B cell (primary cell): ENCODE measurements around the gene TENM3. TPM values are rescaled to one million over a fixed set of nuclear protein-coding genes. Genes with fewer than 3 reads are reported as not detected.

Experiments
- ATAC-seq: fragments of 200-7000 bp; cut with Tn5 transposase; one replicate; pipeline ENCODE4 v1.10.0; 2021; ENCODE audit warnings: low read depth, mild to moderate bottlenecking, moderate number of reproducible peaks, moderate library complexity
- CTCF ChIA-PET: fragments of 350-600 bp; sonication (Branson Sonifier 250); formaldehyde crosslinking; loops from one replicate; lab custom pipeline; 2021; ENCODE audit warnings: antibody characterized with exemption, inconsistent platforms; lab: Charles Lee
- POLR2A ChIA-PET: fragments of 350-600 bp; sonication (Branson Sonifier 250); formaldehyde crosslinking; loops from one replicate; lab custom pipeline; 2021; ENCODE audit warnings: antibody characterized with exemption; lab: Charles Lee
- DNase-seq: peaks from one replicate; pipeline ENCODE4 v3.0.0; 2013
- H2AFZ ChIP-seq: 2 replicates; pipeline ENCODE4 v1.6.1; 2012; ENCODE audit warnings: mild to moderate bottlenecking, low read depth, low read length; ENCODE audit not compliant: insufficient read depth, poor library complexity, severe bottlenecking
- H3K27ac ChIP-seq, 2 donors: 1 replicate in 1 of 2; 2 replicates in 1 of 2; pipeline ENCODE4 v1.5.1; 2012 to 2013; ENCODE audit warnings: low read length in 2 of 2, mild to moderate bottlenecking in 2 of 2, moderate library complexity in 1 of 2
- H3K27me3 ChIP-seq, 4 experiments: fragments of 200-600 bp in 1 of 4; sonication (generic) in 1 of 4; replicated peaks in 1 of 4; 1 replicate in 2 of 4; 2 replicates in 2 of 4; pipeline versions ENCODE4 v1.6.1 to v1.7.0; 2013 to 2016; ENCODE audit warnings: low read length in 3 of 4, mild to moderate bottlenecking in 2 of 4, mixed read lengths in 1 of 4, moderate library complexity in 1 of 4; ENCODE audit not compliant: insufficient read depth in 4 of 4, control insufficient read depth in 3 of 4; ENCODE audit errors: control extremely low read depth in 1 of 4
- H3K36me3 ChIP-seq, 2 experiments: replicated peaks in 1 of 2; 1 replicate in 1 of 2; 2 replicates in 1 of 2; pipeline versions ENCODE4 v1.6.1 to v1.7.1; 2013; ENCODE audit warnings: low read length in 1 of 2; ENCODE audit not compliant: insufficient read depth in 2 of 2, control insufficient read depth in 1 of 2; ENCODE audit errors: control extremely low read depth in 1 of 2, extremely low read depth in 1 of 2
- H3K4me1 ChIP-seq, 2 donors: fragments of 200-600 bp in 1 of 2; sonication (generic) in 1 of 2; 1 replicate in 1 of 2; 2 replicates in 1 of 2; pipeline versions ENCODE4 v1.5.1 to v1.6.1; 2013 to 2017; ENCODE audit warnings: low read length in 2 of 2; ENCODE audit not compliant: control insufficient read depth in 2 of 2, insufficient read depth in 2 of 2
- H3K4me2 ChIP-seq: replicated peaks from 2 replicates; pipeline ENCODE3; 2012; ENCODE audit warnings: mild to moderate bottlenecking, low read depth, low read length; ENCODE audit not compliant: poor library complexity, severe bottlenecking
- H3K4me3 ChIP-seq, 5 experiments: fragments of 200-600 bp in 1 of 5; sonication (generic) in 1 of 5; 1 replicate in 3 of 5; 2 replicates in 2 of 5; pipeline versions ENCODE4 v1.5.1 to v1.7.0; 2011 to 2016; ENCODE audit warnings: low read length in 4 of 5, mild to moderate bottlenecking in 4 of 5, low read depth in 2 of 5, control low read depth in 1 of 5, moderate library complexity in 1 of 5; ENCODE audit not compliant: insufficient read depth in 1 of 5; ENCODE audit errors: control extremely low read depth in 1 of 5, extremely low read depth in 1 of 5
- H3K79me2 ChIP-seq: fragments of 200-600 bp; sonication (generic); one replicate; pipeline ENCODE4 v1.6.0; 2016; ENCODE audit warnings: low read length; ENCODE audit not compliant: control insufficient read depth, insufficient read depth
- H3K9ac ChIP-seq: fragments of 200-600 bp; sonication (generic); 2 replicates; pipeline ENCODE4 v1.6.1; 2017; ENCODE audit warnings: mild to moderate bottlenecking, low read length, moderate library complexity
- H3K9me3 ChIP-seq, 3 donors: one replicate each; pipeline versions ENCODE4 v1.6.1 to v1.7.1; 2013; ENCODE audit warnings: low read length in 2 of 3; ENCODE audit not compliant: control insufficient read depth in 2 of 3, insufficient read depth in 1 of 3; ENCODE audit errors: control extremely low read depth in 1 of 3
- H4K20me1 ChIP-seq: 2 replicates; pipeline ENCODE4 v1.6.0; 2012; ENCODE audit warnings: mild to moderate bottlenecking, low read length; ENCODE audit not compliant: insufficient read depth, control insufficient read depth, poor library complexity, severe bottlenecking
- H3K27ac Mint-ChIP-seq: one replicate; pipeline ENCODE4 v1.8.0; 2021; ENCODE audit warnings: mixed read lengths
- H3K27me3 Mint-ChIP-seq: one replicate; pipeline ENCODE4 v1.8.0; 2021; ENCODE audit warnings: mixed read lengths
- H3K4me1 Mint-ChIP-seq: one replicate; pipeline ENCODE4 v1.8.0; 2021; ENCODE audit warnings: mixed read lengths
- H3K4me3 Mint-ChIP-seq: one replicate; pipeline ENCODE4 v1.8.0; 2021; ENCODE audit warnings: mixed read lengths
- H3K9me3 Mint-ChIP-seq: one replicate; pipeline ENCODE4 v1.8.0; 2022; ENCODE audit warnings: mixed read lengths; ENCODE audit not compliant: insufficient read depth
- CTCF ChIP-seq: fragments of 200-600 bp; IDR thresholded peaks from one replicate; pipeline ENCODE4 v1.8.0; 2022; ENCODE audit warnings: antibody characterized with exemption, mild to moderate bottlenecking
- EZH2 ChIP-seq: IDR thresholded peaks from 2 replicates; pipeline ENCODE4 v1.6.1; 2012; ENCODE audit warnings: borderline replicate concordance, low read depth, mild to moderate bottlenecking, moderate library complexity, low read length; ENCODE audit not compliant: insufficient read depth, poor library complexity, severe bottlenecking
- WGBS: methylation state at CpG from one replicate; pipeline ENCODE4 v1.1.5; 2013; ENCODE audit warnings: missing lambda C conversion rate; ENCODE audit not compliant: insufficient coverage; 5-methylcytosine and 5-hydroxymethylcytosine counted together
- intact Hi-C: fragments of 100-400 bp; cut with micrococcal nuclease; formaldehyde crosslinking; loops from one replicate; pipeline ENCODE4 v1.10.0; 2022
- polyA plus RNA-seq: library from polyadenylated mRNA; depleted of rRNA; stranded (reverse); fragments of >200 nt; gene quantifications from 2 replicates; pipeline ENCODE4 v1.2.3, GENCODE V29; 2012
- total RNA-seq, 2 donors: library from RNA; stranded (reverse); fragments of 120-200 nt in 1 of 2; gene quantifications; 1 replicate in 1 of 2; 2 replicates in 1 of 2; pipeline versions ENCODE4 v1.2.3 to v1.2.4, GENCODE V29; 2013 to 2022

Gene TENM3
- total and polyA plus RNA-seq, 2 donors (not counting 1 experiment from before 2014, with no cell fraction given), result not detected

GRCh38 chr4:182310962-182311361 lies 67.8 kb downstream of the TENM3 start:
- TF ChIP-seq EZH2, result no peak
- no peak for TF ChIP-seq CTCF
- H3K4me3 ChIP-seq, result no peak overlapping the region
- ChIA-PET CTCF (no interaction called here), POLR2A (no interaction called here)
- no peaks in the 10 kb centered on the region for H3K36me3 ChIP-seq
- H3K9ac ChIP-seq, result no peak overlapping the region
- no peak overlapping the region for H3K4me3 Mint-ChIP-seq
- no peaks in the 10 kb centered on the region for H3K4me1 Mint-ChIP-seq
- no peak overlapping the region for H3K27ac ChIP-seq
- ATAC-seq (no peak), DNase-seq (no peak)
- H3K4me1 ChIP-seq, result no peaks in the 10 kb centered on the region
- no peaks in the 10 kb centered on the region for H3K79me2 ChIP-seq
- intact Hi-C loops, result no loop called here
- 89% methylated on average over 1 of the region's 3 CpGs for WGBS
- H2AFZ ChIP-seq, result no peak overlapping the region
- no peaks in the 10 kb centered on the region for H3K27me3 Mint-ChIP-seq
- H3K9me3 ChIP-seq, result peaks cover 6 to 15% (median 7%) of the 10 kb centered on the region in 3 donors
- H3K27ac Mint-ChIP-seq, result no peak overlapping the region
- no peak overlapping the region for H3K4me2 ChIP-seq
- no peaks in the 10 kb centered on the region for H4K20me1 ChIP-seq
- peaks cover 4% of the 10 kb centered on the region for H3K9me3 Mint-ChIP-seq
- H3K27me3 ChIP-seq, result no peaks in the 10 kb centered on the region

- Histone ChIP-seq H3K4me3 (no peak overlapping the region), H3K36me3 (no peaks in the 10 kb centered on the region), H3K9me3 (peaks cover 6 to 7% (median 6%) of the 10 kb centered on the region in 3 donors), H3K27me3 (no peaks in the 10 kb centered on the region), H3K27ac (no peak overlapping the region), H3K4me2 (no peak overlapping the region), H3K79me2 (no peaks in the 10 kb centered on the region), H2AFZ (no peak overlapping the region), H3K4me1 (no peaks in the 10 kb centered on the region), H3K9ac (no peak overlapping the region), H4K20me1 (no peaks in the 10 kb centered on the region)
- TF ChIP-seq CTCF (no peak), EZH2 (no peak)
- Mint-ChIP-seq H3K4me1 (no peaks in the 10 kb centered on the region), H3K27ac (no peak overlapping the region), H3K27me3 (no peaks in the 10 kb centered on the region), H3K9me3 (peaks cover 4% of the 10 kb centered on the region), H3K4me3 (no peak overlapping the region)
- intact Hi-C loops, result no loop called here
- WGBS, result no CpG with 5 or more reads among the region's 2 CpGs
- POLR2A ChIA-PET, result no interaction called here
- ATAC-seq, result no peak
- no peak for DNase-seq
- CTCF ChIA-PET, result no interaction called here
Observed at GRCh38 chr4:182314537-182314936, 71.3 kb downstream of the TENM3 start.
